Osteoblast (primary cell): ENCODE data around the gene CASP10. TPM values are rescaled to one million over a fixed set of nuclear protein-coding genes. Genes with fewer than 3 reads are reported as not detected.

Experiments used
- DNase-seq: peaks from one replicate; pipeline ENCODE4 v3.0.0; 2011; ENCODE audit warnings: low spot score, mixed read lengths; ENCODE audit not compliant: insufficient read length; ENCODE audit errors: missing footprints
- H2AFZ ChIP-seq: 2 replicates; pipeline ENCODE4 v1.6.0; 2011; ENCODE audit warnings: mild to moderate bottlenecking, low read length
- H3K27ac ChIP-seq: 2 replicates; pipeline ENCODE4 v1.5.1; 2011; ENCODE audit warnings: mild to moderate bottlenecking, low read depth, low read length, moderate library complexity
- H3K27me3 ChIP-seq: 2 replicates; pipeline ENCODE4 v1.6.0; 2012; ENCODE audit warnings: mild to moderate bottlenecking, control low read depth, inconsistent platforms, low read length, moderate library complexity; ENCODE audit not compliant: insufficient read depth
- H3K36me3 ChIP-seq: 2 replicates; pipeline ENCODE4 v1.5.1; 2011; ENCODE audit warnings: mild to moderate bottlenecking, low read length, control low read depth, moderate library complexity; ENCODE audit not compliant: insufficient read depth
- H3K4me1 ChIP-seq: 2 replicates; pipeline ENCODE4 v1.5.1; 2011; ENCODE audit warnings: mild to moderate bottlenecking, low read length, control low read depth, moderate library complexity; ENCODE audit not compliant: insufficient read depth
- H3K4me2 ChIP-seq: 2 replicates; pipeline ENCODE4 v1.6.0; 2011; ENCODE audit warnings: mild to moderate bottlenecking, low read length; ENCODE audit not compliant: insufficient read depth
- H3K4me3 ChIP-seq: fragments of 200-600 bp; sonication (generic); 3 replicates; pipeline ENCODE4 v1.5.1; 2012; ENCODE audit warnings: mild to moderate bottlenecking, low read length, inconsistent platforms; ENCODE audit not compliant: insufficient read depth
- H3K79me2 ChIP-seq: 2 replicates; pipeline ENCODE4 v1.6.0; 2012; ENCODE audit warnings: mild to moderate bottlenecking, low read length, control low read depth, inconsistent platforms; ENCODE audit not compliant: insufficient read depth
- H3K9me3 ChIP-seq: 2 replicates; pipeline ENCODE4 v1.5.1; 2011; ENCODE audit warnings: low read depth, low read length, control low read depth
- H4K20me1 ChIP-seq: 2 replicates; pipeline ENCODE4 v1.6.0; 2012; ENCODE audit warnings: mild to moderate bottlenecking, low read length, control low read depth; ENCODE audit not compliant: insufficient read depth
- total RNA-seq: library from RNA; depleted of rRNA; stranded (reverse); fragments of >200 nt; gene quantifications from 2 replicates; pipeline ENCODE4 v1.2.3, GENCODE V29; 2012
- TF ChIP-seq, protein P1 (sequence below): IDR thresholded peaks from 2 replicates; pipeline ENCODE4 v1.5.1; 2011; ENCODE audit warnings: mild to moderate bottlenecking, low read depth, low read length, moderate library complexity; ENCODE audit errors: extremely low read depth

The CASP10 gene
- total RNA-seq, 1 donor, result 3.3 TPM

DNA sequence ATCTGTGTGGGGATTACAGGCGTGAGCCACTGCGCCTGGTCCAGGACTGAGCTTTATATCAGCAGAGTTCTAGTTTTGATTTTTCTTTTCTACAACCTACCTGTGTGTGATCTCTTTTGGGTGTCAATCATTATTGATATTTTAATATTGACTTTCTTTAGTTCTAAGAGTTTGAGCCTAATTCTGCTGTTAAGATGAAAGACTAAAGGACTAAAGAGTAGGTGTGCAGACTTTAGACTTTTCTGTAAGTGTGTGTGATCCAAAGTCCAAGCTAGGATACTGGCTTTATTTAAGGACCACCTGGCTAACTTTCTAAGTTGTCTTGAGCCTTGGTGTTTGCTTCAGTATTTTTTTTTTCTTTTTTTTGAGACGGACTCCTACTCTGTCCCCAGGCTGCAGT is 12.4 kb downstream of the CASP10 start:
- TF ChIP-seq, protein P1, sequence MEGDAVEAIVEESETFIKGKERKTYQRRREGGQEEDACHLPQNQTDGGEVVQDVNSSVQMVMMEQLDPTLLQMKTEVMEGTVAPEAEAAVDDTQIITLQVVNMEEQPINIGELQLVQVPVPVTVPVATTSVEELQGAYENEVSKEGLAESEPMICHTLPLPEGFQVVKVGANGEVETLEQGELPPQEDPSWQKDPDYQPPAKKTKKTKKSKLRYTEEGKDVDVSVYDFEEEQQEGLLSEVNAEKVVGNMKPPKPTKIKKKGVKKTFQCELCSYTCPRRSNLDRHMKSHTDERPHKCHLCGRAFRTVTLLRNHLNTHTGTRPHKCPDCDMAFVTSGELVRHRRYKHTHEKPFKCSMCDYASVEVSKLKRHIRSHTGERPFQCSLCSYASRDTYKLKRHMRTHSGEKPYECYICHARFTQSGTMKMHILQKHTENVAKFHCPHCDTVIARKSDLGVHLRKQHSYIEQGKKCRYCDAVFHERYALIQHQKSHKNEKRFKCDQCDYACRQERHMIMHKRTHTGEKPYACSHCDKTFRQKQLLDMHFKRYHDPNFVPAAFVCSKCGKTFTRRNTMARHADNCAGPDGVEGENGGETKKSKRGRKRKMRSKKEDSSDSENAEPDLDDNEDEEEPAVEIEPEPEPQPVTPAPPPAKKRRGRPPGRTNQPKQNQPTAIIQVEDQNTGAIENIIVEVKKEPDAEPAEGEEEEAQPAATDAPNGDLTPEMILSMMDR, result no peak
- no peaks in the 10 kb centered on the region for H3K36me3 ChIP-seq
- H3K79me2 ChIP-seq, result no peaks in the 10 kb centered on the region
- no peak overlapping the region for H3K4me3 ChIP-seq
- H2AFZ ChIP-seq, result no peak overlapping the region
- H4K20me1 ChIP-seq, result no peaks in the 10 kb centered on the region
- no peak for DNase-seq
- H3K27me3 ChIP-seq, result no peaks in the 10 kb centered on the region
- H3K27ac ChIP-seq, result no peak overlapping the region
- H3K4me2 ChIP-seq, result no peak overlapping the region
- H3K9me3 ChIP-seq, result no peaks in the 10 kb centered on the region
- no peaks in the 10 kb centered on the region for H3K4me1 ChIP-seq

DNA sequence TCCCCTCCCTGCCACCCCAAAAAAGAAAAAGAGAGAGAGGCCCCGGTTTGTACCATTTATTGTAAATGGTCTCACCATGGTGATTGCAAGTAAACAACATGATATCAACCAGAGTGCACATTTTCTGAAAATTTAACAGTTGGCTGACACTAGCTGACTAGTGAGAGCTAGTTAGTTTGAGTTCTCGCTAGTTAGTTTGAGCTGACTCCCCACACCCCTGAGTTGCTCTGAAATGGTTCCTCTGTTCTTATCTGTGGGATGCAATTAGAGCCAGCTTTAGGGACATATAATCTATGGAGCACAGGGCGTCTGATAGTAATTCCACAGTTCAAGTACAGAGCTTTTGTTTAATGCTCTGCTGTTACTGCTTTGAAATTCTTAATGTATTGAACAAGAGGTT is 13.1 kb downstream of the CASP10 start:
- no peaks in the 10 kb centered on the region for H3K9me3 ChIP-seq
- no peak for DNase-seq

DNA sequence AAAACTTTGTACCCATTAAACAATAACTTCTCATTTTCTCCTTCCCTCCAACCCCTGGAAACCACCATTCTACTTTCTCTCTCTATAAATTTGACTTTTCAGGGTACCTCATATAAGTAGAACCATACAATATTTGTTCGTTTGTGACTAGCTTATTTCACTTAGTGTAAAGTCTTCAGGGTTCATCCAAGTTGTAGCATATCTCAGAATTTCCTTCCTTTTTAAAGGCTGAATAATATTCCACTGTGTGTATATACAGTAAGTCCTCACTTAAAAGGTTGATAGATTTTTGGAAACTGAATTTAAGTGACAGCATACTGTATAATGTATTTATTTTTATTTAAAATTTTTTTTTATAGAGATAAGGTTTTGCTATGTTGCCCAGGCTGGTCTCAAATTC is 13.9 kb downstream of the CASP10 start:
- Histone ChIP-seq H4K20me1 (no peaks in the 10 kb centered on the region), H3K36me3 (no peaks in the 10 kb centered on the region), H3K27me3 (no peaks in the 10 kb centered on the region), H3K79me2 (no peaks in the 10 kb centered on the region), H3K4me1 (no peaks in the 10 kb centered on the region), H2AFZ (no peak overlapping the region), H3K4me3 (no peak overlapping the region), H3K9me3 (no peaks in the 10 kb centered on the region), H3K27ac (no peak overlapping the region), H3K4me2 (no peak overlapping the region)
- TF ChIP-seq, protein P1, result no peak
- no peak for DNase-seq

More for the DNA sequence above, 13.1 kb downstream of the CASP10 start:
- no peaks in the 10 kb centered on the region for H3K79me2 ChIP-seq
- no peak overlapping the region for H2AFZ ChIP-seq
- no peak overlapping the region for H3K4me3 ChIP-seq
- no peaks in the 10 kb centered on the region for H3K27me3 ChIP-seq
- H3K27ac ChIP-seq, result no peak overlapping the region
- TF ChIP-seq, protein P1, result no peak
- no peaks in the 10 kb centered on the region for H4K20me1 ChIP-seq
- no peak overlapping the region for H3K4me2 ChIP-seq
- H3K4me1 ChIP-seq, result no peaks in the 10 kb centered on the region
- no peaks in the 10 kb centered on the region for H3K36me3 ChIP-seq

DNA sequence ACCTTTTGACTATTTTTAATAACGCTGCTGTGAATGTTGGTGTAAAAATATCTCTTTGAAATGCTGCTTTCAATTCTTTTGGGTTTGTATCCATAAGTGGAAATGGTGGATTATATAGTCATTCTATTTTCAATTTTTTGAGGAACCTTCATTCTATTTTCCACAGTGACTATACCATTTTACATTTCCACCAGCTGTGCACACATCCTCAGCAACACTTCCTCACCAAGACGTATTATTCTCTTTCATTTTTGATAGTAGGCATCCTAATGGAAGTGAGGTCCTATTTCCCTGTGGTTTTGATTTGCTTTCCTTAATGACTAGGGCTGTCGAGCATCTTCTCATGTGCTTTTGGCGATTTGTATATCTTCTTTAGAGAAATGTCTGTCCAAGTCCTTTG is 14.8 kb downstream of the CASP10 start:
- DNase-seq, result no peak
- no peak overlapping the region for H2AFZ ChIP-seq
- no peaks in the 10 kb centered on the region for H4K20me1 ChIP-seq
- H3K79me2 ChIP-seq, result no peaks in the 10 kb centered on the region
- TF ChIP-seq, protein P1, result no peak
- H3K27ac ChIP-seq, result no peak overlapping the region
- H3K4me3 ChIP-seq, result no peak overlapping the region
- no peaks in the 10 kb centered on the region for H3K36me3 ChIP-seq
- no peak overlapping the region for H3K4me2 ChIP-seq
- H3K9me3 ChIP-seq, result no peaks in the 10 kb centered on the region
- H3K4me1 ChIP-seq, result no peaks in the 10 kb centered on the region
- no peaks in the 10 kb centered on the region for H3K27me3 ChIP-seq
